NT2/D1 (cell line): ENCODE results near the gene MAMDC4.

Source experiments
- SUZ12 ChIP-seq: IDR thresholded peaks from 2 replicates; pipeline ENCODE4 v1.6.1; 2011; ENCODE audit not compliant: insufficient read length, insufficient read depth; ENCODE audit errors: extremely low read depth
- YY1 ChIP-seq: IDR thresholded peaks from 2 replicates; pipeline ENCODE4 v1.6.1; 2011; ENCODE audit not compliant: insufficient read length, insufficient read depth
- ZNF274 ChIP-seq: IDR thresholded peaks from 2 replicates; pipeline ENCODE4 v1.6.1; 2011; ENCODE audit warnings: mild to moderate bottlenecking, low read depth, low read length

DNA sequence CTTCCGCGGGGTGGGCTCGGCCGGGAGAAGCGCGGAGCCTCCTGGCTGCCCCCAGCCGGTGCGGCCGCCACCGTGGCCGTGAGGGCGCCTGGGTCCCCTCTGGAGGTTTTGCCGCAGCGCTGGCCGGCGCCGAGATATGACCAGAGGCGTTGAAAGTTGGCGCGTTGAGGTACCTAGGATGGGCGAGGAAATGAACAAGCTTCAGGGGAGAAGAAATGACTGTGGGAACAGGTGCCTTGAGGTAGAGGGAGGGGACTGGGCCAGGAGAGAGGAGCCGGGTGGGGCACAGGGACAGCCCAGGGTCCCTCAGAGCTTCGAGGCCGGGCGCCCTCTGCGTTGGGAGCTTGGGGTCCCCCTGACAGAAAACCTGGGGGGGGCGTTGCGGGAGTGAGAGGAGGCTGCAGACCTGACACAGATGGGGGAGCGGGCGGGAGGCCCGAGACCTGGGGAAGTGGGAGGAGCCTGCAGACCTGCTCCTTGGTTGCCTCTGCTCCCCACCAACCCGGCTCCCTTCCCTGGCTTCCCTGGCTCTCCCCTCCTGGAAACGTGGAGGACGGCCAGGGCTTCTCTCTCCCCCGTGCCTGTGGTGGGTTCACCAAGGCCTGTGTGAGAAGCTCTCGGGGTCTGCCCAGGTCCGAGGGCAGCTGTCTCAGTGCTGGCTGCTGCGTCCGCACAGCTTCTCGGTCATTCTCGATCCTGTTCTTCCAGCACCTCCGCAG, 30.2 kb upstream of the MAMDC4 start:
- TF ChIP-seq SUZ12 (no peak), YY1 (no peak), ZNF274 (no peak)
